GM06990 (cell line): ENCODE measurements around the gene PTGER1.

Experiments used
- DNase-seq: peaks from one replicate; pipeline ENCODE4 v3.0.0-alpha.2; 2011; ENCODE audit not compliant: insufficient read length; ENCODE audit errors: extremely low read depth
- H3K27me3 ChIP-seq: replicated peaks from 2 replicates; pipeline ENCODE4 v1.6.0; 2011; ENCODE audit warnings: low read length; ENCODE audit not compliant: control insufficient read depth, insufficient read depth
- H3K36me3 ChIP-seq: 2 replicates; pipeline ENCODE4 v1.5.1; 2011; ENCODE audit warnings: low read length; ENCODE audit not compliant: control insufficient read depth, insufficient read depth
- H3K4me3 ChIP-seq: replicated peaks from 2 replicates; pipeline ENCODE4 v1.5.1; 2011; ENCODE audit warnings: low read depth, mild to moderate bottlenecking, control low read depth, low read length
- TF ChIP-seq, protein P1 (sequence below): IDR thresholded peaks from 2 replicates; pipeline ENCODE4 v1.5.1; 2011; ENCODE audit warnings: low read length, control low read depth, mild to moderate bottlenecking, inconsistent platforms; ENCODE audit not compliant: insufficient read depth, poor library complexity, severe bottlenecking

PTGER1 gene

DNA sequence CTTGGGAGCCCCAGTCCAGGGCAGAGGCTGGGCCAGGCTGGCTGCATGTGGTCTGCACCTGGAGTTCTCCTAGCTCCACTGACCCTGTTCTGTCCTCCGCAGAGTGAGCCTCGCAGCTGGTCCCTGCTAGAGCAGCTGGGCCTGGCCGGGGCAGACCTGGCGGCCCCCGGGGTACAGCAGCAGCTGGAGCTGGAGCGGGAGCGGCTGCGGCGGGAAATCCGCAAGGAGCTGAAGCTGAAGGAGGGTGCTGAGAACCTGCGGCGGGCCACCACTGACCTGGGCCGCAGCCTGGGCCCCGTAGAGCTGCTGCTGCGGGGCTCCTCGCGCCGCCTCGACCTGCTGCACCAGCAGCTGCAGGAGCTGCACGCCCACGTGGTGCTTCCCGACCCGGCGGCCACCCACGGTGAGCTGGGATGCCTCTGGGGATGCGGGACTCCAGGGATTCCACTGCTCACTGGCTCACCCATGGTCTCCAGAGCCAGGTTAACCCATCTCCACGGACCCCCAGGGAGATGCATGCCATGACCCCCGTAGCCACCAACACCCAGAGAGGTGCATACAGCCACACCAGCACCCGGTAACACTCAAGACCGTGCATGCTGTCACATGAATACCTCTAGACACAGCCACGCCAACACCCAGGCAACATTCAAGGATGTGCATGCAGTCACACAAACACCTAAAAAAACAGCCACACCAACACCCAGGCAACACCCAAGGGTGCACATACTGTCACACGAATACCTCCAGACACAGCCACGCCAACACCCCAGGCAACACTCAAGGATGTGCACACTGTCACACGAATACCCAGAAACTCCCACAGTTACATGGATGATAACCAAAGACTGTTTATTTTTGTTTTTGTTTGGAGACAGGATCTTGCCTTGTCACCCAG, 33.9 kb downstream of the PTGER1 start:
- DNase-seq, result no peak
- peaks cover 29% of the 10 kb centered on the region for H3K36me3 ChIP-seq
- no peaks in the 10 kb centered on the region for H3K27me3 ChIP-seq
- H3K4me3 ChIP-seq, result peak overlapping the region; percentile 74
- TF ChIP-seq, protein P1, sequence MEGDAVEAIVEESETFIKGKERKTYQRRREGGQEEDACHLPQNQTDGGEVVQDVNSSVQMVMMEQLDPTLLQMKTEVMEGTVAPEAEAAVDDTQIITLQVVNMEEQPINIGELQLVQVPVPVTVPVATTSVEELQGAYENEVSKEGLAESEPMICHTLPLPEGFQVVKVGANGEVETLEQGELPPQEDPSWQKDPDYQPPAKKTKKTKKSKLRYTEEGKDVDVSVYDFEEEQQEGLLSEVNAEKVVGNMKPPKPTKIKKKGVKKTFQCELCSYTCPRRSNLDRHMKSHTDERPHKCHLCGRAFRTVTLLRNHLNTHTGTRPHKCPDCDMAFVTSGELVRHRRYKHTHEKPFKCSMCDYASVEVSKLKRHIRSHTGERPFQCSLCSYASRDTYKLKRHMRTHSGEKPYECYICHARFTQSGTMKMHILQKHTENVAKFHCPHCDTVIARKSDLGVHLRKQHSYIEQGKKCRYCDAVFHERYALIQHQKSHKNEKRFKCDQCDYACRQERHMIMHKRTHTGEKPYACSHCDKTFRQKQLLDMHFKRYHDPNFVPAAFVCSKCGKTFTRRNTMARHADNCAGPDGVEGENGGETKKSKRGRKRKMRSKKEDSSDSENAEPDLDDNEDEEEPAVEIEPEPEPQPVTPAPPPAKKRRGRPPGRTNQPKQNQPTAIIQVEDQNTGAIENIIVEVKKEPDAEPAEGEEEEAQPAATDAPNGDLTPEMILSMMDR, result no peak

DNA sequence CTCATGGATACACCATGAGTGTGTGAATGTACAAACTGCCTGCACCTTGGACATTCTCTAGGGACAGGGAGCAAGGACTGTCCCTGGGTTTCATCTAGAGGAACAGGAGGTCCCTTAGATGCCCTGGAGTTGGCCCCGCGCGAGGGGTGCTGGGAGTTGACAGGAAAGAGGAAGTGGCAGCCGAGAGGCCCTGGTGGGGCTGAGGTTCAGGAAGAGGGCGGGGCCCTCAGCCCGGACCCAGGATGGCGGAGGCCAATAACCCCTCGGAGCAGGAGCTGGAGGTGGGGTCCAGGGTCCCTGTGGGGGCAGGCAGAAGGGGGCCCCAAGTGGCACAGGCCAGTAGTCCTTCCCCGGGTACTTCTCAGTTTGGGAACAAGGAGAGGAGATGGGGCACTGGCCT, 35.1 kb downstream of the PTGER1 start:
- DNase-seq, result peak; percentile 79
- Histone ChIP-seq H3K4me3 (peak overlapping the region; percentile 74), H3K36me3 (peaks cover 26% of the 10 kb centered on the region), H3K27me3 (no peaks in the 10 kb centered on the region)
- TF ChIP-seq, protein P1, result no peak

DNA sequence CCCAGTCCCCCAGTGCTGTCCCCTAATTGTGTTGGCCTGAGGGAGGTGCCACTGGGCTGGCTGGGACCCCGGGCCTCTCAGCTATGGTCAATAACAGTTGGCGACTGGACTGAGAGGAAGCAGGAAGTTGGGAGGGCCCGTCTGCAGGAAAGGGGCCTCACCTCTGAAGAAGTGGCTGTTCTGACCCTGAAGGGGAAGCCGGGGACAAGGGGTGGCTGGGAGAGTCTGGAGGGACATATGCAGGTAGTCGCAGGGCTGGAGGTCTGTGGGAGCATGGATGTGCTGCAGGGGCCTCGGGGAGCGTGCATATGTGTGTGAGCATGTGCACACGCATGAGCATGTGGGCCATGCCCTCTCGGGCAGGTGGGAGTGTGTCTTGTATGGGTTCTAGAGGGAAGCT, 36.1 kb downstream of the PTGER1 start:
- peaks cover 20% of the 10 kb centered on the region for H3K36me3 ChIP-seq
- TF ChIP-seq, protein P1, result no peak
- DNase-seq, result no peak
- H3K27me3 ChIP-seq, result no peaks in the 10 kb centered on the region
- H3K4me3 ChIP-seq, result no peak overlapping the region

DNA sequence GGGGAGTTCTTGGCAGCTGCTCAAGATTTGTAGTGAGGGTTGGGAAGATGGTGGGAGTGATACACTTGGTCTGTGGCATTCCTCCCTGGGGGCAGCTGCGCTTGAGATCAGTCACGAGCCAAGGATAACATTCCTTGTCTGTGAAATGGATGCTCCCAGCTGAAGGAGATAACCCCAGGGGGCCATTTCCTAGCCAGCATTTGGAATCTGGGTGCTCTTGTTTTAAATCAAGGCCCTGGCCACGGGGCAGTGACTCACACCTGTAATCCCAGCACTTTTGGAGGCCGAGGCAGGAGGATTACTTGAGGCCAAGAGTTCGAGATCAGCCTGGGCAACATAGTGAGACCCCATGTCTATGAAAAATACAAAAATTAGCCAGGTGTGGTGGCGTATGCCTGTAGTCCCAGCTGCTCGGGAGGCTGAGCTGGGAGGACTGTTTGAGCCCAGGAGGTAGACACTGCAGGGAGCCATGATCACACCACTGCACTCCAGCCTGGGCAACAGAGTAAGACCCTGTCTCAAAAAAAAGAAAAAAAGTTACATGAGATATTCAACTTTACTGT, 37.5 kb downstream of the PTGER1 start:
- H3K36me3 ChIP-seq, result peaks cover 7% of the 10 kb centered on the region; the same call in 1 of the 2 replicates
- no peak overlapping the region for H3K4me3 ChIP-seq
- TF ChIP-seq, protein P1, result no peak
- no peak for DNase-seq
- no peaks in the 10 kb centered on the region for H3K27me3 ChIP-seq

DNA sequence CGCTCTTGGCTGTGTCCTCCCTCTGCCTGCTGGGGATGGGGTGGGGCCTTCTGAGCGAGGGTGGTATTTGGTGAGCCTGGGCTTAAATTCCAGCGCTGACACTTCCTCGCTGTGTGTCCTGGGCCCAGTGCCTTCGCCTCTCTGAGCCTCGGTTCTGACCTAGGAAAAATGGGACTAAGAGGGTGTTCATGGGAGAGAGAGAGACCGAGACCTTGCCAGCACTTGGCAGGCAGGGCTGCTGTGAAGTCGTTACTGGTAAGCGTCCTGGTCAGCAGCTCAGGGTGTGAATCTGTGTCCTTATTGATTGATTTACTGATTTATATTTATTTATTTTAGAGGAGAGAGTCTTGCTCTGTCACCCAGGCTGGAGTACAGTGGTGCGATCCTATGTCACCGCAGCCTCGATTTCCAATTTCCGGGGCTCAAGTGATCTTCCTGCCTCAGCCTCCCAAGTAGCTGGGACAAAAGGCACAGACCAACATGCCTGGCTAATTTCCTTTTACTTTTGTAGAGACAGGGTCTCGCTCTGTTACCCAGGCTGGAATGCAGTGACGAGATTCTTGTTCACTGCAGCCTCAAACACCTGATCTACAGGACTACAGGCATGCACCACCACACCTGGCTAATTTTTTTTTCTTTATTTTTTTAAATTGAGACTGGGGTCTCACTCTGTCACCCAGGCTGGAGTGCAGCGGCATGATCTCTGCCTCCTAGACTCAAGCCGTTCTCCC, 39.7 kb downstream of the PTGER1 start:
- TF ChIP-seq, protein P1, result no peak
- Histone ChIP-seq H3K36me3 (no peaks in the 10 kb centered on the region), H3K4me3 (no peak overlapping the region), H3K27me3 (no peaks in the 10 kb centered on the region)
- no peak for DNase-seq
